Transverse colon (tissue), 4 donors: ENCODE measurements around the gene TBCD. TPM values are rescaled to one million over a fixed set of nuclear protein-coding genes. Genes with fewer than 3 reads are reported as not detected.

Source experiments
- DNase-seq: peaks from one replicate; pipeline ENCODE4 v3.0.0-alpha.2; 2019
- H3K27ac ChIP-seq, 4 donors: fragments of 200-600 bp; sonication (generic); 2 replicates each; pipeline ENCODE4 v1.5.1; 2016 to 2018; ENCODE audit warnings: inconsistent platforms in 4 of 4
- H3K27me3 ChIP-seq: fragments of 200-600 bp; sonication (generic); 2 replicates; pipeline ENCODE4 v1.5.1; 2017; ENCODE audit warnings: inconsistent platforms
- H3K36me3 ChIP-seq, 4 donors: fragments of 200-600 bp; sonication (generic); 2 replicates each; pipeline ENCODE4 v1.5.1; 2017 to 2019; ENCODE audit warnings: inconsistent platforms in 4 of 4
- H3K4me1 ChIP-seq, 4 donors: fragments of 200-600 bp; sonication (generic); 2 replicates each; pipeline ENCODE4 v1.5.1; 2017 to 2020; ENCODE audit warnings: inconsistent platforms in 4 of 4
- H3K4me3 ChIP-seq, 4 donors: fragments of 200-600 bp; sonication (generic); 1 replicate in 1 of 4; 2 replicates in 3 of 4; pipeline versions ENCODE4 v1.5.1 to v1.6.1; 2017 to 2019; ENCODE audit warnings: inconsistent platforms in 4 of 4
- H3K9me3 ChIP-seq, 2 donors: fragments of 200-600 bp; sonication (generic); 2 replicates each; pipeline ENCODE4 v1.5.1; 2017 to 2019; ENCODE audit warnings: inconsistent platforms in 2 of 2
- EP300 ChIP-seq: sonication (generic); formaldehyde crosslinking; IDR thresholded peaks from one replicate; pipeline ENCODE4 v1.6.1; 2017; ENCODE audit warnings: antibody characterized with exemption, low read depth
- POLR2A ChIP-seq: fragments of 450-650 bp; IDR thresholded peaks from one replicate; pipeline ENCODE4 v1.6.1; 2016; ENCODE audit warnings: antibody characterized with exemption, mild to moderate bottlenecking, moderate library complexity
- POLR2AphosphoS5 ChIP-seq, 3 donors: sonication (generic); formaldehyde crosslinking; IDR thresholded peaks; one replicate each; pipeline ENCODE4 v1.6.1; 2016; ENCODE audit warnings: antibody characterized with exemption in 3 of 3
- WGBS, 2 donors: methylation state at CpG; one replicate each; pipeline ENCODE4 v1.1.5; 2018; ENCODE audit warnings: low coverage in 1 of 2; 5-methylcytosine and 5-hydroxymethylcytosine counted together
- in situ Hi-C, 4 donors: fragments of 200-750 bp; cut with MboI; loops; one replicate each; pipeline versions ENCODE4 v1.15.0 to v1.15.1; 2017; ENCODE audit warnings: low sequenced_read_pairs in 3 of 4, low pct_ligation_motif_present in 1 of 4, low pct_unique_long_range_greater_than_20kb in 1 of 4
- intact Hi-C: fragments of 100-400 bp; cut with DNase I; formaldehyde crosslinking; loops from one replicate; pipeline ENCODE4 v1.15.1; 2023; ENCODE audit warnings: low total_unique reads
- total RNA-seq, 4 donors: library from RNA; depleted of rRNA; stranded (reverse); fragments of >200 nt; gene quantifications; one replicate each; pipeline ENCODE4 v1.1.0, GENCODE V29; 2016
- TF ChIP-seq, protein P1 (sequence below), 5 experiments: fragments of 200-600 bp in 3 of 5; fragments of 450-650 bp in 2 of 5; sonication (generic) in 3 of 5; IDR thresholded peaks; 1 replicate in 2 of 5; 2 replicates in 3 of 5; pipeline ENCODE4 v1.5.1; 2016 to 2017; ENCODE audit warnings: antibody characterized with exemption in 5 of 5, inconsistent platforms in 3 of 5, mild to moderate bottlenecking in 2 of 5, moderate library complexity in 1 of 5

TBCD gene
- total RNA-seq, 4 donors from 2014 or later: 38.6 to 104 (median 39.8) TPM

DNA sequence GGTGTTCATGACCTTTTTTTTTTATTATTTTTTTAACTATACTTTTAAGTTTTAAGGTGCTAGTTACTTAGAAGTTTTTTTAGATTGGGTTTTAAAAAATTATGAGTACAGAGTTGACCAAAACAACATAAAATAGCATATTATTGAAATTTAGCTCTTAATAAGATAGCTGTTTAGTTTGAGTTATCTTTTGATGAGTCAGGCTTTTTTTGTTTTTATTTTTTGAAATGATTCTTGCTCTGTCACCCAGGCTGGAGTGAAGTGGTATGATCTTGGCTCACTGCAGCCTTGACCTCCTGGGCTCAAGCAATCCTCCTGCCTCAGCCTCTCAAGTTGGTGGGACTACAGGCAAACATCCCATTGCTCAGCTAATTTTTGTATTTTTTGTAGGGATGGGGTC is 74.3 kb downstream of the TBCD start:
- in situ Hi-C loops (no loop called here), intact Hi-C loops (no loop called here)
- Histone ChIP-seq H3K4me1 (no peaks in the 10 kb centered on the region), H3K9me3 (no peaks in the 10 kb centered on the region), H3K4me3 (no peak overlapping the region), H3K36me3 (no peaks in the 10 kb centered on the region), H3K27ac (no peak overlapping the region), H3K27me3 (no peaks in the 10 kb centered on the region)
- DNase-seq: no peak
- TF ChIP-seq POLR2A (no peak), POLR2AphosphoS5 (IDR thresholded peaks at IDR 0.05) (no peak), EP300 (no peak)
- TF ChIP-seq, protein P1, sequence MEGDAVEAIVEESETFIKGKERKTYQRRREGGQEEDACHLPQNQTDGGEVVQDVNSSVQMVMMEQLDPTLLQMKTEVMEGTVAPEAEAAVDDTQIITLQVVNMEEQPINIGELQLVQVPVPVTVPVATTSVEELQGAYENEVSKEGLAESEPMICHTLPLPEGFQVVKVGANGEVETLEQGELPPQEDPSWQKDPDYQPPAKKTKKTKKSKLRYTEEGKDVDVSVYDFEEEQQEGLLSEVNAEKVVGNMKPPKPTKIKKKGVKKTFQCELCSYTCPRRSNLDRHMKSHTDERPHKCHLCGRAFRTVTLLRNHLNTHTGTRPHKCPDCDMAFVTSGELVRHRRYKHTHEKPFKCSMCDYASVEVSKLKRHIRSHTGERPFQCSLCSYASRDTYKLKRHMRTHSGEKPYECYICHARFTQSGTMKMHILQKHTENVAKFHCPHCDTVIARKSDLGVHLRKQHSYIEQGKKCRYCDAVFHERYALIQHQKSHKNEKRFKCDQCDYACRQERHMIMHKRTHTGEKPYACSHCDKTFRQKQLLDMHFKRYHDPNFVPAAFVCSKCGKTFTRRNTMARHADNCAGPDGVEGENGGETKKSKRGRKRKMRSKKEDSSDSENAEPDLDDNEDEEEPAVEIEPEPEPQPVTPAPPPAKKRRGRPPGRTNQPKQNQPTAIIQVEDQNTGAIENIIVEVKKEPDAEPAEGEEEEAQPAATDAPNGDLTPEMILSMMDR (IDR thresholded peaks at IDR 0.05): no peak

DNA sequence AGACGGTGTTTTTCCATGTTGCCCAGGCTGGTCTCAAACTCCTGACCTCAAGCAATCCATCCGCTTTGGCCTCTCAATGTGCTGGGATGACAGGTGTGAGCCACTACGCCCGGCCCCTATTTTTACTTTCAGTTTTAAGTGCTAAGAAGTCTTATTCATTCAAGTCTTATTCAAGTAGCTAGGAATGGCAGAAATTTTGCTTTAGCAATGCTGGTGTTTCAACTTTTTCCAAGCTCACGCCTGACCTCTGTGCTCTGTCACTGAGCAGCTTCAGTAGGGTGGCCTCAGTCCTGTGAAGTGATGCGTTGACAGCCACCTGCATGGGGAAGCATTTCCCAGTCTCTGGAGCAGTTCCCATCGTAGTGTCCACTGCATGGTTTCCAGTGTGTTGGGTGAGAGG is 75.1 kb downstream of the TBCD start:
- Histone ChIP-seq H3K4me1 (no peaks in the 10 kb centered on the region), H3K4me3 (no peak overlapping the region), H3K9me3 (no peaks in the 10 kb centered on the region), H3K27ac (no peak overlapping the region), H3K27me3 (no peaks in the 10 kb centered on the region), H3K36me3 (no peaks in the 10 kb centered on the region)
- intact Hi-C loops: no loop called here
- WGBS, 2 donors: 98% methylated on average over 7 of the region's 7 CpGs; no CpG with 5 or more reads in 1 of the 2 donors
- in situ Hi-C loops: no loop called here
- DNase-seq: no peak
- TF ChIP-seq POLR2A: no peak

DNA sequence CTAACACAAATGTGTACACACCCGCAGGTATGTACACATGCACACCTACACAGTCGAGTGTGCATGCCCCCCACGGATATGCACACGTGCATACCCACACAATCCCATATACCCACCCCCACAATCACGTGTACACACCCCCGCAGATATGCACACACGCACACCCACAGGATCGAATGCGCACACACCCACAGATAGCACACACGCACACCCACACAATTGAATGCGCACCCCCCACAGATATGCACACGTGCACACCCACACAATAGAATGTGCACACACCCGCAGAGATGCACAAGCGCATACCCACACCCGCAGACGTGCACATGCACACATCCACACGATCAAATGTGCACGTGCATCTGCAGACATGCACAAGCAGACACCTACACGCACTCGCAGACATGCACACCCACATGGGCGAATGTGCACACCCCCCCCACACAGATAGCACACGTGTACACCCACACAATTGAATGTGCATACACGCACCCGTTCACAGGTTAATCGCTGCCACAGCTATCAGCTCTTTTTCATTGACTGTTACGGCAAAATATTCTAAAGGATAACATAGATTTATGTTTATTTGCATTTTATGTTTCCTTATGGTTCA is 77.1 kb downstream of the TBCD start:
- intact Hi-C loops: no loop called here
- Histone ChIP-seq H3K27me3 (no peaks in the 10 kb centered on the region), H3K36me3 (no peaks in the 10 kb centered on the region), H3K9me3 (no peaks in the 10 kb centered on the region), H3K4me1 (no peaks in the 10 kb centered on the region), H3K27ac (no peak overlapping the region), H3K4me3 (no peak overlapping the region)
- WGBS, 2 donors: 97 to 100% methylated on average over 2 to 26 of the region's 26 CpGs
- TF ChIP-seq POLR2AphosphoS5 (IDR thresholded peaks at IDR 0.05) (no peak), EP300 (no peak), POLR2A (no peak)
- TF ChIP-seq, protein P1 (IDR thresholded peaks at IDR 0.05): no peak
- no peak for DNase-seq
- in situ Hi-C loops: no loop called here

DNA sequence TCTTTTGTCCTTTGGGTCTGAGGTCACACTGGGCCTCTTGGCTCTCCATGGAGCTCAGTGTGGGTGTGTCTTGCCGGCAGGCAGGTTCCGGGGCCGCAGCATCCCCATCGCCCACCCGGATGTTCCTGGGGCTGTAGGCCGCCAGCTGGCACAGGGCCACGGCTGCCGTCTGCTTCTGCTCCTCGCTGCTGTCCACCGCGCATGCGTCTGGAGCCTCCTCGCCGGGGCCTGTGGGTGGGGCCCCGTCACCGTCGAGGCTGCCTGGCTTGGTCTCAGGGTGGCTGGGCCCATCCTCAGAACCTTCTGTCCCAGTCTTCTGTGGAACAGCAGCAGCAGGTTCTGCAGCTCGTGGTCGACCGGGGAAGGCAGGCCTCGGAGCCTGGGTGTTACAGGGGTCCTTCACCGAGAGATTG is 78.4 kb downstream of the TBCD start:
- Histone ChIP-seq H3K27me3 (no peaks in the 10 kb centered on the region), H3K4me1 (no peaks in the 10 kb centered on the region), H3K9me3 (no peaks in the 10 kb centered on the region), H3K36me3 (no peaks in the 10 kb centered on the region), H3K4me3 (no peak overlapping the region), H3K27ac (no peak overlapping the region)
- DNase-seq: no peak
- in situ Hi-C loops: no loop called here
- intact Hi-C loops: no loop called here
- TF ChIP-seq, protein P1 (IDR thresholded peaks at IDR 0.05): no peak
- TF ChIP-seq EP300 (no peak), POLR2A (no peak), POLR2AphosphoS5 (IDR thresholded peaks at IDR 0.05) (no peak)
- WGBS, 2 donors: 76% methylated on average over 19 of the region's 22 CpGs; no CpG with 5 or more reads in 1 of the 2 donors
